Esophagus squamous epithelium (tissue), 4 donors: ENCODE measurements around the gene SPEF2.

Experiments used
- POLR2A ChIP-seq, 4 donors: fragments of 450-650 bp; IDR thresholded peaks; one replicate each; pipeline ENCODE4 v1.6.1; 2017; ENCODE audit warnings: antibody characterized with exemption in 4 of 4, mild to moderate bottlenecking in 4 of 4, moderate library complexity in 3 of 4
- TF ChIP-seq, protein P1 (sequence below), 6 experiments: fragments of 450-650 bp in 4 of 6; fragments of 200-600 bp in 2 of 6; sonication (generic) in 2 of 6; IDR thresholded peaks; one replicate each; pipeline ENCODE4 v1.5.1; 2016 to 2019; ENCODE audit warnings: antibody characterized with exemption in 6 of 6, mild to moderate bottlenecking in 4 of 6, moderate library complexity in 4 of 6

DNA sequence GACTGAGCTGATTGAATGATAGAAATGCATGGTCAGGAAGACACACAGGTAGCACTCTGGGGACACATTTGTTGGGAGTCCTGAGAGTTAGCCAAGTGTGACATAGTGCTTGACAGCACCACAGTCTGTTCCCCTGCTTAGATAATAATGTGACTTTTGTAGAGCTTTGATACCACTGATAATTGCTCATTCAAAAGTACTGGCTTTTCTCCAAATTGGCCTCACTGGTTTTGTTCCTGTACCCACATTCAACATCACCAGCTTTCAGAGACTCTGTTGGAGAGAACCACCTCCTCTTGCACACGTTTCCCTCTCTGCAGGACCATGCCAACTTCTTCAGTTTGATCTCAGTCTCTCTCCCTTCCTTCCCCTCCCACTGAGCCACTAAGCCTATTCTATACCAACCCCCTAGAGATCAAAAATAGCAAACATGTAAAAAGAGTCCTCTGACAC is 186.6 kb downstream of the SPEF2 start:
- TF ChIP-seq, protein P1, sequence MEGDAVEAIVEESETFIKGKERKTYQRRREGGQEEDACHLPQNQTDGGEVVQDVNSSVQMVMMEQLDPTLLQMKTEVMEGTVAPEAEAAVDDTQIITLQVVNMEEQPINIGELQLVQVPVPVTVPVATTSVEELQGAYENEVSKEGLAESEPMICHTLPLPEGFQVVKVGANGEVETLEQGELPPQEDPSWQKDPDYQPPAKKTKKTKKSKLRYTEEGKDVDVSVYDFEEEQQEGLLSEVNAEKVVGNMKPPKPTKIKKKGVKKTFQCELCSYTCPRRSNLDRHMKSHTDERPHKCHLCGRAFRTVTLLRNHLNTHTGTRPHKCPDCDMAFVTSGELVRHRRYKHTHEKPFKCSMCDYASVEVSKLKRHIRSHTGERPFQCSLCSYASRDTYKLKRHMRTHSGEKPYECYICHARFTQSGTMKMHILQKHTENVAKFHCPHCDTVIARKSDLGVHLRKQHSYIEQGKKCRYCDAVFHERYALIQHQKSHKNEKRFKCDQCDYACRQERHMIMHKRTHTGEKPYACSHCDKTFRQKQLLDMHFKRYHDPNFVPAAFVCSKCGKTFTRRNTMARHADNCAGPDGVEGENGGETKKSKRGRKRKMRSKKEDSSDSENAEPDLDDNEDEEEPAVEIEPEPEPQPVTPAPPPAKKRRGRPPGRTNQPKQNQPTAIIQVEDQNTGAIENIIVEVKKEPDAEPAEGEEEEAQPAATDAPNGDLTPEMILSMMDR (IDR thresholded peaks at IDR 0.05) = no peak
- no peak for TF ChIP-seq POLR2A (IDR thresholded peaks at IDR 0.05)
